NAMALWA (cell line): ENCODE results near the gene HIBCH.
A peak's percentile ranks its signal among the peaks of the same experiment; 100 is the strongest.
"Not testable (repeated sequence)": the region's sequence is repeated elsewhere in the genome, so short reads cannot be mapped to it uniquely, and the experiment has no call there.

Source experiments
- DNase-seq: peaks from one replicate; pipeline ENCODE4 v3.0.0-alpha.2; 2015; ENCODE audit warnings: low spot score

Gene HIBCH, protein sequence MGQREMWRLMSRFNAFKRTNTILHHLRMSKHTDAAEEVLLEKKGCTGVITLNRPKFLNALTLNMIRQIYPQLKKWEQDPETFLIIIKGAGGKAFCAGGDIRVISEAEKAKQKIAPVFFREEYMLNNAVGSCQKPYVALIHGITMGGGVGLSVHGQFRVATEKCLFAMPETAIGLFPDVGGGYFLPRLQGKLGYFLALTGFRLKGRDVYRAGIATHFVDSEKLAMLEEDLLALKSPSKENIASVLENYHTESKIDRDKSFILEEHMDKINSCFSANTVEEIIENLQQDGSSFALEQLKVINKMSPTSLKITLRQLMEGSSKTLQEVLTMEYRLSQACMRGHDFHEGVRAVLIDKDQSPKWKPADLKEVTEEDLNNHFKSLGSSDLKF

DNA sequence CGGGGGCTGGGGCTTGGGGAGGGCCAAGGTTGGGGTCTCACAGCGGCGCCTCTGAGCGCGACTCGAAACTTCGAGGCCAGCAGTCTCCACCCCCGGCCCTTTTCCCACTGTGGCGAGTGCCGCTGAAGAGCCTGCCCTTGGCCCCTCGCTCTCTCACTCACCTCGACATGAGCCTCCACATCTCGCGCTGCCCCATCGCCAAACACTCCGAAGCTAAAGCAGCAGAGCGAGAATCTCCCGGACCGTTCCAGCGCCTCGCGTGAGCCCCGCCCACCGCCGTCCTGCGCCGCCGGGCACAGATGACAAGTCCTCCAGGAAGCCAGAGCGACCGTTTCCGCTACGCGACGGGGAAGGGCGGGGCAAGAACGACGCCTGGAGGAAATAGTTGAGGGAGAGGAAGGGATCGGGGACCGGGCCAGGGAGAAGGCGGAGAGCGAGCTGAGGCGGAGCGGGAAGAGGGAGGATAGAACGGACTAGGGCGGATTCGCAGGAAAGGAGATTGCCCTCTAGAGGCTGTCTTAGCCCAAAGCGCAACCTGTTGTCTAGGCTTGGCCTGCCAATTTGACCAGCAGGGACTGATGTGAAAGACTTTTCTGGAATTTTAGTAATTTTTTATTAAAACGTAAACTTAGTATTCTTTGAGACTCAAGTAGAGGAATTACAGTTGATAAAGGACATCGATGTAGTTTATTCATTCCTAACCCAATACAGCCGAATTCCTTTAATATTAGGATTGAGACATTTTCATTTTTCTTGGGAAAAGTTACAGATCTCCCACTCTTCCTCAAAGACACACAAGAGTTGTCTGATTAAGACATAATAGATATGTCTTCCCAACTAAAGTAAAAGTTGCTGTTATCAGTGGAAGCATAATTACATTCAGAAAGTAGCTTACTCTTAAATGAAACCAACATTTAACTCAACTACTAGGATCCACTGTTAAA is at the start of gene HIBCH:
HIBCH (minus strand) TSS at position 272 of the 944 bp plus-strand sequence; CDS start at position 196, 76 bp downstream.
- DNase-seq = peak; percentile 93

DNA sequence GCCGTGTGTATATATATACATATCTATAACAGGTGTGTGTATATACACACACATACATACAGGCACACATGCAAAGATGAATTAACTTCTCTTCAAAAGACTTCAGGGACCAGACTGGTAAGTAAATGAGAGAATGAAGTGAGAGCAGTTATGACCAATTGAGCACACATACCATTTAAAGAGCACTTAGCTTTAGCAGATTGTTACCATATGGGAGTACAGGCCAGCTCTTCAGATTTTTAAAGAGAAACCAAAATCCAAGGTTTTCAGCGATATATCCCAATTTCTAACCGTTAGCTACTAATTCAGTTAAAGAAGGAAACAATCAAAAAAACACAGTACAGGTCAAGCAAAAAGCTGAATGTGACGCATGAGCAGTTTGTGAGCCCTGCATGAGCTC is 47.5 kb upstream of the HIBCH start:
- DNase-seq = no peak

- DNase-seq = no peak
These were observed 46.7 kb upstream of the HIBCH start for GRCh38 chr2:190366248-190366753.

DNA sequence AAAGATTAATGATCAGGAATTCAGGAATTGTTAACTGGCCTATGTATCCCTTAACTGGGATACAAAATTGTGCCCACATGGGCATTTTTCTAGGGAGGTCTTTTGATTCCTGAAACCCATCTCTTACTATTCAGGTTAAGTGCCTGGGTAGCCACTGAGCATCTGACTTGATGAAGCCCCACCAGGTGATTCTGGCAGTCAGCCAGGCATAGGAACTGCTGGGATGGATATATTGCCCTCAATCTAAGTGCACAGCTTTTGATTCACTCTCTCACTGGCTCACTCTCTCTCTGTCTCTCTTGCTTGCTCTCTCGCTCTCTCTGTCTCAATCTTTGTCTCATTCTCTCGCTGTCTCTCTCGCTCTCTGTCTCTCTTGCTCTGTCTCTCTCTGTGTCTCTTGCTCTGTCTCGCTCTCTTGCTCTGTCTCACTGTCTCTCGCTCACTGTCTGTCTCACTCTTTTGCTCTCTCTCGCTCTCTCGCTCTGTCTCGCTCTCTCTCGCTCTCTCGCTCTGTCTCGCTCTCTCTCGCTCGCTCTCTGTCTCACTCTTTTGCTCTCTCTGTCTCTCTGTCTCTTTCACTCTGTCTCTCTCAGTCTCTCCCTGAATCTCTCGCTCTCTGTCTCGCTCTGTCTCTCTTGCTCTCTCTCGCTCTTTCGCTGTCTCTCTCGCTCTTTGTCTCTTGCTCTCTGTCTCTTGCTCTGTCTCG is 46.0 kb upstream of the HIBCH start:
- DNase-seq = no peak

DNA sequence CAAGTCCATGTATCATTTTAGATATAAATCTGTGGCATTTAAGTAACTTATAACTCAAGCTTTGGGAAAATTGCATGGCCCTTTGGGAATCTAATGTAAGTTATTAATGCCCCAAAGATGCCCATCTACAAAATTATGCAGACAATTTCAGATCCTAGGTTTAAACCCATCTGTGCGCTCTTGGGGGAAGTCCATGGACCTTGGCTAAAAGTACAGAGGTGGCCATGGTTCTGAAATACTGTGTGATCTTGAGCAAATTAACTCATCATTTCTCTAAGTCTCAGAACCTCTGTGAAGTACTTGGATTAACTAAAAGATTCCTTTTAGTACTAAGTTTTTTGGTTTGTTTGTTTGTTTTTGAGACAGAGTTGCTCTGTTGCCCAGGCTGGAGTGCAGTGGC is 43.3 kb upstream of the HIBCH start:
- DNase-seq = no peak

DNA sequence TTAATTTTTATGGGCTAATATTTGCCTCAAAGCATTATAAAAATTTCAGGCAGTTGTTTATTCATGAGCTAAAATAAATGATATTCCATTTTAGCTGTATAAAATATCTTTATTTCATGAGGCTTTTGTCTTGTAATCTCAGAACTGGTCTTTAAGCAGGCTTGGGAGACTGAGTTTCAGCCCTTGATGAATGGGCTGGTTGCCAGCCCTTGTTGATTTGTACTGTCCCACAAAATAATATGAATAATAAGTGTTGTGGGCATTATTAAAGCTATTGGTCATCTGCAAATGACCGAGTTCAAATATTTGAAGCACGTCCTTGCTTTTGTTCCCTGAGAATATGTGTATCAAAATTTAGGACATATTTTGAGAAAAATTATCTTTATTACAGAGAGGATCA is 41.9 kb upstream of the HIBCH start:
- no peak for DNase-seq

DNA sequence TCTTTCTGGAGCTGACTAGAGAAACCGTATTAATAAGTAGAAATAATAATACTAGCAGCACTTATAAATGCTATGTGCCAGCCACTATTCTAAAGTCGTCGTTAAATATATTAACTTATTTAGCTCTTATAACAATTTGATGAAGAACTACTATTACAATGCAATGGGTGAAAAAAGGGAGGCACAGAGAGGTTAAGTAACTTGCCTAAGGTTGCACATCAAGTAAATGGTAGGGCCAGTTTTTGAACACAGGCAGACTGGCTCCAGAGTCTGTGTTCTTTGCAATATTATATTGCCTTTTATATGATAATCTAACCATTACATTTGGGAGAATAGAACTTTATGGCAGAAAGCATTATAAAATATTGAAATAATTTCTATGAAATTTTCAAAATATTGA is 41.3 kb upstream of the HIBCH start:
- DNase-seq = no peak

- no peak for DNase-seq
These were observed 40.9 kb upstream of the HIBCH start for GRCh38 chr2:190360561-190360960.

DNA sequence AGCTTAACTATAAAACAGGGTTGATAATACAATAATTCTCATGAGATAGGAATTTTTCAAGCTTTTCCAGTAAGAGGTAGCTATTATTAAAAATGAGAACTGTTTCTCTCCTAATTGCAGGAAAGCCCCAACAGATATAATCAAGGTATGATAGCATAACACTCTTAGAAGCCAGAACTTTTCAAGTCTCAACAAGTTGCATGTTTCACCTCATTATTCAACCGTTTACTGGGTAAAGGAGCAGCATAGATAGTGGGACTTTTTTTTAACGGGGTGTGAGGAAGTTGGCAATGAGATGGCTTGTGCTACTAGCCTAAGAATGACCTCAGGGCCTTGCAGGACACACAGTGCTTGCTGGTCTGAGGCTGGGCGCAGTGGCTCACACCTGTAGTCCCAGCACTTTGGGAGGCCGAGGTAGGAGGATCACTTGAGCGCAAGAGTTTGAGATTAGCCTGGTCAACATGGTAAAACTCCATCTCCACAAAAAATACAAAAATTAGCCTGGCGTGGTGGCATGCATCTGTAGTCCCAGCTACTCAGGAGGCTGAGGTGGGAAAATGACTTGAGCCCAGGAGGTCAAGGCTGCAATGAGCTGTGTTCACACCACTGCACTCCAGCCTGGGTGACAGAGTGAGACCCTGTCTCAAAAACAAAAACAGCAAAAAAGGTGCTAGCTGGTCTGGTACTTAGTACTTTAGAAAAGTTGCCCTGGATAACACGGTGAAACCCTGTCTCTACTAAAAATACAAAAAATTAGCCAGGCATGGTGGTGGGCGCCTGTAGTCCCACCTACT is 39.2 kb upstream of the HIBCH start:
- DNase-seq = not testable (repeated sequence)

- no peak for DNase-seq
These were observed 38.0 kb upstream of the HIBCH start for GRCh38 chr2:190357600-190357999.

DNA sequence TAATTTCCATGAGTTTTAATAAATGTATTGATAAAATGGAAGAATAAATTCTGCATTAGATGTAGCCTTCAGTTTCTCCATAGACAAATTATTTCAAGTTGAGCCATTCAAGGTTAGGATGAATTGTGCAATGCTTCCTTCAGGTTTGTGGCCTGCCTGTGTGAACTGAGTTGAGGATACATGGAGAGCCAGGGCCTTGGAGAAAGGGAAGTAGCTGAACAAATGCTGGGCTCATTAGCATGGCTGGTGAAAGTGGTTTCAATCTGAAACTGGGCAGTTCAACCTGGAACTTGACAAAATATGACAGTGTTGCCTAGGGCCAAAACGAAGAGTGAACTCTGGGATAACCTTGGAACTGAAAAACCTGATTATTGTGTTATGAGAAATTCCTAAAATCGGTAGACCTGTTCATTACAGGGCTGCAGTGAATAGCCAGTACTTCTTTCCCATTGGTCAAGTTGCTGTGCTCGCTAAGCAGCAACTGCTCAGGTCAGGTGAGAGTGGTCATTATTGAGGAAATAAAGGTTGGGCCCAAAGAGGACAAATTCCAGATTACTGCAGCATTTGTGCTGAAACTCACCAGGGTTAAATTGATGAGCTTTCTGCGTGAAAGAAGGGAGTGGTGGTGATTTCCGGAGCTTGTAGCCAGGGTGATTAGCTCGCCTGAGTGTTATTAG is 36.5 kb upstream of the HIBCH start:
- no peak for DNase-seq

- DNase-seq = no peak
These were observed 34.5 kb upstream of the HIBCH start for GRCh38 chr2:190354003-190354690.

- no peak for DNase-seq
These were observed 33.9 kb upstream of the HIBCH start for GRCh38 chr2:190353537-190353899.

GRCh38 chr2:190352668-190353536 is 33.3 kb upstream of the HIBCH start:
- no peak for DNase-seq

DNA sequence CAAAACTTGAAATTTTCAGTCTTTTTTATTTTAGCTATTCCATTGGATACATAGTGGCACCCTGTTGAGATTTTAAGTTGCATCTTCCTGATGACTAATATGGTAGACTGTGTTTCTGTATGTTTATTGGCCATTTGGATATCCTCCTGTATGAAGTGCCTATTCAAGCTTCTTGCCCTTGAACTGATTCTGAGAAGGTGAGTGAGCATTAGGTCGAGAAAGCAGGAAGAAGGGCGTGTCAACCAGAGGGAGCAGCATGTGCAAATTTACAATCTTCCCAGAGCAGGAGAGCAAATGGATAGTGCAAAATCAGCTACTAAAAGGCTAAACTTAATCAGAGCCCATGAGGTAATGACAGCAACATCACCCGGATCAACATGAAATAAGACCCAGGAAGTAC is 32.3 kb upstream of the HIBCH start:
- DNase-seq = no peak

DNA sequence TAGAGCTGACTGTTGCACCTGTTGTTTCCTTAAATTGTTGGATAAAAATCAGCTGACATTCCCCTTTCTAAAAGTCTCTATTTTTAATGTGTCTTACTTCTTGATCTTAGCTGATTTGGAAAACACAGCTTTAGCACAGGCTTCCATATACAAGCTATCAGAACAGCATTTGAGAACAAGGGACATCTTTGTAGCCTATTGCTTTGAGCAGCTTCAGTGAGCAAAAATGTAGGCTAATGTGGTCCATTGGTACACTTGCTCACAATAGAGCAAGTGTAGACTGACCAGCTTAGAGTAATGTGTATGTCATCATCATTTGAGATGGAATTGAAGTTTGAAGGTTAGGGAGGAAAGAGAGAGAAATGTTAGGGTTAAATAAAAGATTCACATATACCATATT is 30.7 kb upstream of the HIBCH start:
- no peak for DNase-seq

- DNase-seq = no peak
These were observed 24.7 kb upstream of the HIBCH start for GRCh38 chr2:190344276-190344827.

- DNase-seq = no peak
These were observed 24.1 kb upstream of the HIBCH start, which contains the start of gene INPP1 for GRCh38 chr2:190343536-190344275. INPP1 (plus strand) TSS chr2:190343589; CDS start chr2:190360103, 16,514 bp downstream.
